ENCODE measurements around the gene PANK1.
"Not testable (repeated sequence)": the region's sequence is repeated elsewhere in the genome, so short reads cannot be mapped to it uniquely, and the experiment has no call there.

PANK1 gene

DNA sequence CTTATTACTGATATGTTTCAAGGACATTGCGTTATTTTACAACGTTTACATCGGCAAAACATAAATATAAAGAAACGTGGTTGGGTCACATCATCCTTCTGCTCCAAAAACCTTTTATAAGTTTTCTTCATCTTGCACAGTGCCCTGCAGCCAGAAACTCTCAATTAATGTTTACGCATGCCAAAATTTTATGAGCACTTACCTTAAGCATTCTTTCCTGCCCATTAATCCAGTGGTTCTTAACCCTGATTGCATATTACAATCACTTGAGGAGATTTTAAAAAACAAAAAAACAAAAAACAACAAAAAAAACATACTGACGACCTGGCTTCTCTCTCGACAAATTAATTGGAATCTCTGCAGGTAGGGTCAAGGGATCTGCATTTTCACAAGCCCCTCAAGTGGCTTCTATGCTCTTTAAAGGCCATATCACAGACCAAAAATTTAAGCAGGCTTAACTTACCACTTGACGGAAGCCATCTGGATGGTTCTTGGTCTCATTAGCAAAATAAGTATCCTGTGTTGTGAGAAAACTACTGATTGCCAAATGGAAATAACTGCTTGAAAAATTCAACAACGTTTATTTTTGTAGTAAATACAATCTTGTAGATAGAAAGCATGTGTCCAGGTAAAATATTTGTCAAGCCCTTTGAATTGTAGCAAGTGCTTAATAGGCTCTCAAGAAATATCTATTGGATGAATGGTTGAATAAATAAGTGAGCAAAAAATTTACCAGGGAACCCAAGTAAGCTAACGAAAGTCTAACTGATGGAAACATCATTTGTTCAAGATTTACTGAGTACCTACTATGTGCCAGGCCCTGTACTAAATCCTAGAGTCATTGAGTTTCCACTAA, 78.7 kb downstream of the PANK1 start:
- DNase-seq = no peak

DNA sequence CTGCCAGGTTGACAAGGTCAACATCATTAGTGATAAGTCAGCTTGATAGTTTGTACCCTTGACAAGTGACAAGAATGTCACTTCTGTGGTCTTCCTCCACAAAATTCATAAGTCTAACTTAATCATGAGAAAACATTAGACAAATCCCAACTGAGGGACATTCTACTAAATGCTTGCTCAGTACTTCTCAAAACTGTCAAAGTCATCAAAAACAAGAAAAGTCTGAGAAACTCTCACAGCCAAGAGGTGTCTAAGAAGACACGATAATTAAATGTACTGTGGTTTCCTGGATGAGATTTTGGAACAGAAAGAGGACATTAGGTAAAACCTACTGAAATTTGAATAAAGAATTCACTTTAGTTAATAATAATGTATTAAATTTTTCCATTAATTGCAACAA, 79.9 kb downstream of the PANK1 start:
- no peak for DNase-seq

- DNase-seq = no peak
Measured at GRCh38 chr10:89563861-89564478, 81.1 kb downstream of the PANK1 start.

DNA sequence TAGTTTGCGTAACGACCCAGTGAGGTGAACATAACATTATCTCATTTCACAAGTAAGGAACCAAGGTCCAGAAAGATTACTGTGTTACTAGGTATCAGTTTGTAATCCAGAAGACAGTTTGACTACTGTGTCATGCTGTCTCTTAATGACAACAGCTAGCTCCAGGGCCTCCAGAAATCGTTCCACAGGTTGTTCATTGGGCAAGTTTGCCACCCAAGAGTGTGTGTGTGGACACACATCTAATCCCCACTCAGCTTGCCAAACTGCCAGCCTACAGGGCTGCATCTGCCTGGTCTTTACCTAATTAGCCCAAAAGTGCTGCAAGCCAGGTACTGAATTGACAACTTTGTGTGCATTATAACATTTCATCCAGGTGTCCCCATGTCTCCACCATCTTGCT, 81.7 kb downstream of the PANK1 start:
- no peak for DNase-seq

DNA sequence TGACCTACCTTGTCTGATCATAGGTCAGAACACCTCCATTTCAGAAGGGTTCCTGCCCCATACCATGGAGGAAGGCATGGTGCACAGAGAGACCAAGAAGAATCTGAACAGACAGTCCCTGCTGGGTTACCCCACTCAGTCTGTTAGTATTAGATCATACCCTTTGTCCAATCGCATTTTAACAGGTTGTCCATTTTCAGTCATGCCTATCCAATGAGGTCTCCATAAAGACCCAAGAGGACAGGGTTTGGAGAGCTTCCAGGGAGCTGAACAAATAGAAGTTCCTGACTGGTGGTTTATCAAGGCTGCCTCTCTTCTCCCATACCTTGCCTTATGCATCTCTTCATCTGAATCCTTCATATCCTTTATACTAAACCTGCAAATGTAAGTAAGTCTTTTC, 88.4 kb downstream of the PANK1 start:
- no peak for DNase-seq

- no peak for DNase-seq
Measured at GRCh38 chr10:89555688-89556445, 89.2 kb downstream of the PANK1 start.

GRCh38 chr10:89554433-89554832, 90.6 kb downstream of the PANK1 start:
- no peak for DNase-seq

- no peak for DNase-seq
Measured at GRCh38 chr10:89553064-89553734, 91.8 kb downstream of the PANK1 start.

DNA sequence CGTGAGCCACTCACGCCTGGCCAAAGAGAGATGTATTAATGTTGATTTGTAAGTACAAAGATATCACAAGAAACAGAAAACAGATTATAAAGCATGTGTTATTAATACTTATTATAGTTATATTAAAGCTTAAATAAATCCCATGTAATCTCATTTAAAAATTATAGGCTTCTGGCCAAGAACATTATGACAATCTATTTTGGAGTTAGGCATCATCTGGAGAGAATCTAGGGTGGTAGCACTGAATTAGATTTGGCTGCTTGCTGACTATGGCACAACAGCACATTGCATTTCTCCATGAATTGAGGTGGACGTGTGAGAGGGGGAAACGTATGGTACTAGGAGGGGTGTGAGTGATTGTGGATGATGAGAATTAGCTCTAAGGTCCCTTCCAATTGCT, 92.8 kb downstream of the PANK1 start:
- no peak for DNase-seq

DNA sequence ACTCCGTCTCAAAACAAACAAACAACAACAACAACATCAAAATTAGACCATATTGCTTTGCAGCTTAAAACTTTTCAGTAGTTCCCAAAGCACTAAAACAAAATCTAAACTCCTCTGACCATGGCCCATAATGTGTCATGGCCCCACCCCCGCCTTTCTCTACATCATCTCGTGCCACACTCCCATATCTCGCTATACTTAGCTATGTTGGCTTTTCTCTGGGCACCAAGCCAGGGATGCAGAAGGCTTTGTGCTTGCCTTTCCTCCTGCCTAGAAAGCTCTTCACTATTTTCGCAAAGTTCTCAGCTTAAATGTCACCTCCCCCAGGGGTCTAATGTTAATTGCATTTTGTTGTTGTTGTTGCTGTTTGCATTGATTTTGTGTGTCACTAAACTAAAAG, 94.5 kb downstream of the PANK1 start:
- no peak for DNase-seq

- DNase-seq = no peak
Measured at GRCh38 chr10:89549510-89549909, 95.5 kb downstream of the PANK1 start.

GRCh38 chr10:89548673-89549072, 96.4 kb downstream of the PANK1 start:
- no peak for DNase-seq

DNA sequence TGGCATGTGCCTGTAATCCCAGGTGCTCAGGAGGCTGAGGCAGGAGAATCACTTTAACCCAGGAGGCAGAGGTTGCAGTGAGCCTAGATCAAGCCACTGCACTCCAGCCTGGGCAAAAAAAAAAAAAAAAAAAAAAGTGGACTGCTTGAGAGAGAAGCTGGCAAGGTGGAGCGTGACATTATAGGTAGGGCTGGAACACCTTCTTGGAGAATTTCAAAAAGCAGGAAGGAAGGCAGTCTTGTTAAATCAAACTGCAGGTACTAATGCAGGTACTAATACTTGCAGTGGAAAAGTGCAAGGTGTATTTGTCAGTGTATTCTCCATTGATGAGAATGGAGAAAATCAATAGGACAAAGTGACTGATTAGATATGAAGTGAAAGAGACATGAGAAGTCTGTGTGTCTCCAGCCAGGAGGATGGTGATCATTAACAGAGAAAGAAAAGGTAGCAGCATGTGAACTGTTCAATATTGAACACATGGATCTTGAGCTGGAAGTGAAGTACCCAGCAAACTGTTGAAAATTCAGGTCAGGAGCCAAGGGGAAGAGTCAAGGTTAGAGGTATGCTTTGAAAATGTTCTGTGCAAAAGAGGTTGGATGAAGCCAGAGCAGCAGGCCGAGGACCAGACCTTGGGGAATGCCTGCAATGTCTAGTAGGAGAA, 97.1 kb downstream of the PANK1 start:
- no peak for DNase-seq

- DNase-seq = not testable (repeated sequence)
Measured at GRCh38 chr10:89546651-89547050, 98.4 kb downstream of the PANK1 start.

DNA sequence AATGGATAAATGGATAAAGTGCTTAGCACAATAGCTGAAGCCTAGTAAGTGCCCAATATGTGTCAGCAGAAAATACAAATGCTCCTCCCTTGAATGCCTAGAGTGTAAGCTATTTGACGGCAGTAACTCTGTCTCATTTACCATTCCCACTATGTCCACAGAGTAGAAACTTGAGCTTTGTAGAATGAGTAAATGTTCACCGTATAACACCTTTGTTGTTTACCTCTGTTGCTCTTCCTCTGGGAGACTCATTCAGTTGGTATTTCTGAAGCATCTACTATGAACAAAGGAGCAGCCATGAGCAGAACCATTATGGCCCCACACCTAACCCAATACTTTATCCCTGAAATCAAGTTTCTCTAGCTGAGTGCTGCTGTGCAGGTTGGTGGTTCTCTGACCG, 101.2 kb downstream of the PANK1 start:
- no peak for DNase-seq

DNA sequence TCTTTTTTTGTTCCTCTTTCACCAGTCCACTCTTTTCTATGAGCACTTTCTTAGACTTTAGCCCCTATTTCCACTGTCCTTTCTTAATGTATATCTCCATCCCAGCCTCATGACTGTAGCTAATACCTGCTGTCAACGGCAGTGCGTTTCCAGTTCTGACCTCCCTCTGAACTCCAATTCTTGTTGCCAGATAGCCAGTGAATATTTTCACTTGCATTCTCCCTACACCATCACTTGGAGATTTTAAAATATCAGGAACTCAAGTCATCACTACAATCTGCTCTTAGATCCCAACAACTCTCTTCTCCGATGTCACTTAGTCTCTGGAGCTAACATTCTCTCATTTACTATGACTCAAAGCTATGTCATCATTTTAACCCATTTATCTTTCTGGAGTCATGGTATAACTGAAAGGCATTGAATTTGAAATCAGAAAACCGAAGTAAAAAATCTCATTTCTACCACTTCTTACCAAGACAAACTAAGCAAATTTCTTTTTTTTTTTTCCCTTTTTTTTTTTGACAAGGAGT, 104.6 kb downstream of the PANK1 start:
- no peak for DNase-seq

DNA sequence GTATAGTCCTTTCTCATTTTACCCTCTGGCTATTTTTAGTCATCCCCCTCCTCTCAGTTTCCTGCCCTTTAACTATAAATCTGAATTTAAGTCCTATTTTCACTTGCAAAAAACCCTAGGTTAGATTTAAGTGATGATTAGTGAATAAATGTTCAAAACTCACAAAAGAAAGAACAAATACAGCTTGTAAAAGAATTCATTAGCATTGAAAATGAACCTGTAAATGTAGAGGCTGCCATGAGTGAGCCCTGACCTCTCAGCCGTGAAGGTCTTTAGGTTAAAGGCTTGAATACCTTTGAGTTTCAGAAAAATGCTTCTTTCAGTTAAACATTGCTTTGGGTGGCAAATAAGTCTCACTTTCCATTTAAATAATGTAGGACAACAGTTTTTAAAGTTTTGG, 107.7 kb downstream of the PANK1 start:
- DNase-seq = no peak

- DNase-seq = no peak
Measured at GRCh38 chr10:89536013-89536354, 109.1 kb downstream of the PANK1 start.

GRCh38 chr10:89535171-89536012, 109.7 kb downstream of the PANK1 start, which contains the start of gene SLC16A12:
SLC16A12 (minus strand) TSS chr10:89535594; CDS start chr10:89462578, 73,016 bp downstream.
- DNase-seq = no peak

- no peak for DNase-seq
Measured at GRCh38 chr10:89534826-89535166, 110.2 kb downstream of the PANK1 start.
